ENCODE data around the gene C1QB.

C1QB gene

GRCh38 chr1:22633697-22634463 is 19.2 kb upstream of the C1QB start:
- DNase-seq (ENCODE audit: low spot score) = no peak

- no peak for DNase-seq (ENCODE audit: low spot score)
Measured at GRCh38 chr1:22635436-22635835, 17.6 kb upstream of the C1QB start.

GRCh38 chr1:22636353-22636752 is 16.7 kb upstream of the C1QB start, which contains the start of gene C1QA:
Gene C1QA (plus strand): TSS chr1:22636628. CDS start chr1:22637617, 989 bp downstream.
- peak; percentile 85 for DNase-seq (ENCODE audit: low spot score)

GRCh38 chr1:22636927-22637326 is 16.1 kb upstream of the C1QB start:
- no peak for DNase-seq (ENCODE audit: low spot score)

GRCh38 chr1:22637907-22638445 is 15.1 kb upstream of the C1QB start:
- no peak for DNase-seq (ENCODE audit: low spot score)

GRCh38 chr1:22638476-22639234 is 14.4 kb upstream of the C1QB start:
- DNase-seq (ENCODE audit: low spot score) = no peak

GRCh38 chr1:22639286-22639685 is 13.8 kb upstream of the C1QB start:
- no peak for DNase-seq (ENCODE audit: low spot score)

GRCh38 chr1:22641247-22641646 is 11.8 kb upstream of the C1QB start:
- no peak for DNase-seq (ENCODE audit: low spot score)

- DNase-seq (ENCODE audit: low spot score) = peak; percentile 80
Measured at GRCh38 chr1:22641906-22642636, 11.0 kb upstream of the C1QB start.

GRCh38 chr1:22643381-22643780 is 9.7 kb upstream of the C1QB start, which contains the start of gene C1QC:
Gene C1QC (plus strand): TSS chr1:22643633. CDS start chr1:22644024, 391 bp downstream.
- DNase-seq (ENCODE audit: low spot score) = peak; percentile 59

- no peak for DNase-seq (ENCODE audit: low spot score)
Measured at GRCh38 chr1:22643928-22644327, 9.1 kb upstream of the C1QB start.

- DNase-seq (ENCODE audit: low spot score) = peak; percentile 45
Measured at GRCh38 chr1:22645931-22646330, 7.1 kb upstream of the C1QB start.

GRCh38 chr1:22646384-22646783 is 6.7 kb upstream of the C1QB start:
- DNase-seq (ENCODE audit: low spot score) = no peak

GRCh38 chr1:22650089-22650693 is 2.8 kb upstream of the C1QB start:
- DNase-seq (ENCODE audit: low spot score) = no peak

GRCh38 chr1:22651941-22652856 is 837 bp upstream of the C1QB start:
- no peak for DNase-seq (ENCODE audit: low spot score)

- DNase-seq (ENCODE audit: low spot score) = no peak
Measured at GRCh38 chr1:22654692-22655091, 1.7 kb downstream of the C1QB start.

- no peak for DNase-seq (ENCODE audit: low spot score)
Measured at GRCh38 chr1:22658385-22659163, 5.5 kb downstream of the C1QB start.

GRCh38 chr1:22660716-22661241 is 7.7 kb downstream of the C1QB start:
- DNase-seq (ENCODE audit: low spot score) = no peak

GRCh38 chr1:22661880-22662279 is 8.8 kb downstream of the C1QB start:
- DNase-seq (ENCODE audit: low spot score) = no peak

- peak; percentile 77 for DNase-seq (ENCODE audit: low spot score)
Measured at GRCh38 chr1:22662318-22662717, 9.3 kb downstream of the C1QB start.

All from Ammon's horn (tissue), 1 donor.